HL-60 (cell line): ENCODE results near the gene HOXD12.

ENCODE experiments used
- CTCF ChIP-seq: IDR thresholded peaks from one replicate; pipeline ENCODE4 v1.5.1; 2011; ENCODE audit warnings: low read length, control low read depth, inconsistent platforms; ENCODE audit not compliant: insufficient read depth
- GABPA ChIP-seq: IDR thresholded peaks from 2 replicates; pipeline ENCODE4 v1.6.1; 2012; ENCODE audit warnings: low read depth
- POLR2AphosphoS5 ChIP-seq: IDR thresholded peaks from 2 replicates; pipeline ENCODE4 v1.6.1; 2012; ENCODE audit warnings: low read depth
- REST ChIP-seq: IDR thresholded peaks from 2 replicates; pipeline ENCODE4 v1.6.1; 2012; ENCODE audit warnings: low read depth; ENCODE audit not compliant: insufficient replicate concordance
- SPI1 ChIP-seq: IDR thresholded peaks from 2 replicates; pipeline ENCODE4 v1.6.1; 2012; ENCODE audit warnings: low read depth, mild to moderate bottlenecking, borderline replicate concordance

GRCh38 chr2:176112375-176113302 is 13.0 kb downstream of the HOXD12 start:
- TF ChIP-seq CTCF (no peak), REST (no peak), POLR2AphosphoS5 (no peak), GABPA (no peak), SPI1 (no peak)
